ENCODE data around the gene SPAG7. TPM values are rescaled to one million over a fixed set of nuclear protein-coding genes. Genes with fewer than 3 reads are reported as not detected.
A peak's percentile ranks its signal among the peaks of the same experiment; 100 is the strongest.

Gene SPAG7
- total RNA-seq, 1 donor from 2014 or later = 40.5 TPM

DNA sequence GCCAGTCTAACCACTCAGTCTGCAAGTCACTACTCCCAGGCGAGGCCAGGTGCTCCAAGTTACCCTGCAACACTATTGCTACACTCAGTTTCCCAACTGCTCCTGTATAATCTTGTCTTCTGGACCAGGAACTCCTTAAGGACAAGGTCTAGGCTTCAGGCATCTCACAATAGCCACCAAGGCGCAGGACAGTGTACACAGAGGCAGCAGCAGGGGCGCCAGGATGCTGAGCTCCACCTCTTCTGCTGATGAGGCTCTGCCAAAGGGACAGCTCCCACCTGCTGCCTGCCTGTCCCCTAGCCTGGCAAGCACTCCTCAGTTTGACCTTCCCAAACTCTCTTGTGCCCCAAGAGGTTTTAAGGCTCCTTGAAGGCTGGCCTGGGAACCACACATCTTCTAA lies 31.2 kb downstream of the SPAG7 start:
- DNase-seq (ENCODE audit: low read depth) = no peak
- no peak for FAIRE-seq

GRCh38 chr17:4935650-4936049 lies 32.0 kb downstream of the SPAG7 start:
- H3K27me3 ChIP-seq (ENCODE audit: control insufficient read depth, insufficient read depth, low read length) = no peaks in the 10 kb centered on the region
- TF ChIP-seq, protein P1, sequence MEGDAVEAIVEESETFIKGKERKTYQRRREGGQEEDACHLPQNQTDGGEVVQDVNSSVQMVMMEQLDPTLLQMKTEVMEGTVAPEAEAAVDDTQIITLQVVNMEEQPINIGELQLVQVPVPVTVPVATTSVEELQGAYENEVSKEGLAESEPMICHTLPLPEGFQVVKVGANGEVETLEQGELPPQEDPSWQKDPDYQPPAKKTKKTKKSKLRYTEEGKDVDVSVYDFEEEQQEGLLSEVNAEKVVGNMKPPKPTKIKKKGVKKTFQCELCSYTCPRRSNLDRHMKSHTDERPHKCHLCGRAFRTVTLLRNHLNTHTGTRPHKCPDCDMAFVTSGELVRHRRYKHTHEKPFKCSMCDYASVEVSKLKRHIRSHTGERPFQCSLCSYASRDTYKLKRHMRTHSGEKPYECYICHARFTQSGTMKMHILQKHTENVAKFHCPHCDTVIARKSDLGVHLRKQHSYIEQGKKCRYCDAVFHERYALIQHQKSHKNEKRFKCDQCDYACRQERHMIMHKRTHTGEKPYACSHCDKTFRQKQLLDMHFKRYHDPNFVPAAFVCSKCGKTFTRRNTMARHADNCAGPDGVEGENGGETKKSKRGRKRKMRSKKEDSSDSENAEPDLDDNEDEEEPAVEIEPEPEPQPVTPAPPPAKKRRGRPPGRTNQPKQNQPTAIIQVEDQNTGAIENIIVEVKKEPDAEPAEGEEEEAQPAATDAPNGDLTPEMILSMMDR (IDR thresholded peaks at IDR 0.05; ENCODE audit: insufficient read depth, low read length, severe bottlenecking) = no peak
- FAIRE-seq (no peak), DNase-seq (ENCODE audit: low read depth) (no peak)
- peaks cover 18% of the 10 kb centered on the region for H3K36me3 ChIP-seq (ENCODE audit: control insufficient read depth, insufficient read depth, low read length)
- H3K4me3 ChIP-seq (ENCODE audit: low read depth, low read length) = no peak overlapping the region

More for the DNA sequence above, 31.2 kb downstream of the SPAG7 start:
- peaks cover 18% of the 10 kb centered on the region for H3K36me3 ChIP-seq (ENCODE audit: control insufficient read depth, insufficient read depth, low read length)
- TF ChIP-seq, protein P1 (IDR thresholded peaks at IDR 0.05; ENCODE audit: insufficient read depth, low read length, severe bottlenecking) = no peak
- no peaks in the 10 kb centered on the region for H3K27me3 ChIP-seq (ENCODE audit: control insufficient read depth, insufficient read depth, low read length)
- H3K4me3 ChIP-seq (ENCODE audit: low read depth, low read length) = no peak overlapping the region

DNA sequence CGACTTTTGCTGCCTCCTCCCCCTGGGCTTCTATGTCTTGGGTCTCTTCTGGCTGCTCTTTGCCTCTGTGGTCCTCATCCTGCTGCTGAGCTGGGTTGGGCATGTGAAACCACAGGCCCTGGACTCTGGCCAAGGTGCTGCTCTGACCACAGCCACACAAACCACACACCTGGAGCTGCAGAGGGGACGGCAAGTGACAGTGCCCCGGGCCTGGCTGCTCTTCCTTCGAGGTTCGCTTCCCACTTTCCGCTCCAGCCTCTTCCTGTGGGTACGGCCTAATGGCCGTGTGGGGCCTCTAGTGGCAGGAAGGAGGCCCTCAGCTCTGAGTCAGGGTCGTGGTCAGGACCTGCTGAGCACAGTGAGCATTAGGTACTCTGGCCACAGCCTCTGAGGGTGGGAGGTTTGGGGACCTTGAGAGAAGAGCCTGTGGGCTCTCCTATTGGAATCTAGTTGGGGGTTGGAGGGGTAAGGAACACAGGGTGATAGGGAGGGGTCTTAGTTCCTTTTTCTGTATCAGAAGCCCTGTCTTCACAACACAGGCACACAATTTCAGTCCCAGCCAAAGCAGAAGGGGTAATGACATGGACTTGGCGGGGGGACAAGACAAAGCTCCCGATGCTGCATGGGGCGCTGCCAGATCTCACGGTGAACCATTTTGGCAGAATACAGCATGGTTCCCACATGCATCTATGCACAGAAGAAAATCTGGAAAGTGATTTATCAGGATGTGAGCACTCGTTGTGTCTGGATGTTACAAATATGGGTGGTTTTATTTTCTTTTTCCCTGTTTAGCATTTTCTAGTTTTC lies 33.2 kb downstream of the SPAG7 start:
- peak; percentile 41 for DNase-seq (ENCODE audit: low read depth)
- H3K4me3 ChIP-seq (ENCODE audit: low read depth, low read length) = no peak overlapping the region
- no peak for FAIRE-seq
- H3K27me3 ChIP-seq (ENCODE audit: control insufficient read depth, insufficient read depth, low read length) = no peaks in the 10 kb centered on the region
- peaks cover 18% of the 10 kb centered on the region for H3K36me3 ChIP-seq (ENCODE audit: control insufficient read depth, insufficient read depth, low read length)
- TF ChIP-seq, protein P1 (IDR thresholded peaks at IDR 0.05; ENCODE audit: insufficient read depth, low read length, severe bottlenecking) = peak; percentile 43

DNA sequence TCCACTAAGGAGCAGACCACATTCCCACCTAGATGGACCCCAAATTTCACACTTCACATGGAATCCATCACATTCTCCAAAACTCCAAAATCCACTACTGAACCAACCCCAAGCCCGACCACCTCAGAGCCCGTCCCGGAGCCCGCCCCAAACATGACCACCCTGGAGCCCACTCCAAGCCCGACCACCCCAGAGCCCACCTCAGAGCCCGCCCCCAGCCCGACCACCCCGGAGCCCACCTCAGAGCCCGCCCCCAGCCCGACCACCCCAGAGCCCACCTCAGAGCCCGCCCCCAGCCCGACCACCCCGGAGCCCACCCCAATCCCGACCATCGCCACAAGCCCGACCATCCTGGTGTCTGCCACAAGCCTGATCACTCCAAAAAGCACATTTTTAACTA lies 34.0 kb downstream of the SPAG7 start:
- DNase-seq (ENCODE audit: low read depth) (no peak), FAIRE-seq (no peak)
- no peak overlapping the region for H3K4me3 ChIP-seq (ENCODE audit: low read depth, low read length)

GRCh38 chr17:4932756-4933155 lies 34.9 kb downstream of the SPAG7 start:
- Histone ChIP-seq H3K4me3 (ENCODE audit: low read depth, low read length) (no peak overlapping the region), H3K27me3 (ENCODE audit: control insufficient read depth, insufficient read depth, low read length) (no peaks in the 10 kb centered on the region), H3K36me3 (ENCODE audit: control insufficient read depth, insufficient read depth, low read length) (peaks cover 8% of the 10 kb centered on the region)
- no peak for DNase-seq (ENCODE audit: low read depth)
- TF ChIP-seq, protein P1 (IDR thresholded peaks at IDR 0.05; ENCODE audit: insufficient read depth, low read length, severe bottlenecking) = no peak
- FAIRE-seq = peak; percentile 13

More for the DNA sequence above, 34.0 kb downstream of the SPAG7 start:
- Histone ChIP-seq H3K36me3 (ENCODE audit: control insufficient read depth, insufficient read depth, low read length) (peaks cover 16% of the 10 kb centered on the region), H3K27me3 (ENCODE audit: control insufficient read depth, insufficient read depth, low read length) (no peaks in the 10 kb centered on the region)
- TF ChIP-seq, protein P1 (IDR thresholded peaks at IDR 0.05; ENCODE audit: insufficient read depth, low read length, severe bottlenecking) = no peak
